Activated T-helper 17 cell treated with anti-CD3 and anti-CD28 coated beads, Interleukin-2, amount 50 U/mL, for 72 hours (primary cell): ENCODE data around the gene XXYLT1. TPM values are rescaled to one million over a fixed set of nuclear protein-coding genes. Genes with fewer than 3 reads are reported as not detected.
"Not testable (repeated sequence)": the region's sequence is repeated elsewhere in the genome, so short reads cannot be mapped to it uniquely, and the experiment has no call there.

Experiments used
- ATAC-seq: fragments of 150-1000 bp; cut with Tn5 transposase; replicated peaks from 2 replicates; pipeline ENCODE4 v1.10.0; 2021; ENCODE audit warnings: mild to moderate bottlenecking, moderate library complexity
- H3K27ac Mint-ChIP-seq: one replicate; pipeline ENCODE4 v1.8.0; 2022; ENCODE audit warnings: mixed read lengths
- H3K27me3 Mint-ChIP-seq: one replicate; pipeline ENCODE4 v1.8.0; 2022; ENCODE audit warnings: mixed read lengths
- H3K36me3 Mint-ChIP-seq: one replicate; pipeline ENCODE4 v1.8.0; 2022; ENCODE audit warnings: low read depth, mild to moderate bottlenecking, mixed read lengths
- H3K4me1 Mint-ChIP-seq: one replicate; pipeline ENCODE4 v1.8.0; 2022; ENCODE audit warnings: mixed read lengths
- H3K4me3 Mint-ChIP-seq: one replicate; pipeline ENCODE4 v1.8.0; 2022; ENCODE audit warnings: mild to moderate bottlenecking, mixed read lengths
- H3K9me3 Mint-ChIP-seq: one replicate; pipeline ENCODE4 v1.8.0; 2022; ENCODE audit warnings: mixed read lengths
- total RNA-seq, 2 donors: library from RNA; stranded (reverse); gene quantifications; one replicate each; pipeline ENCODE4 v1.2.3, GENCODE V29; 2022

The XXYLT1 gene, protein sequence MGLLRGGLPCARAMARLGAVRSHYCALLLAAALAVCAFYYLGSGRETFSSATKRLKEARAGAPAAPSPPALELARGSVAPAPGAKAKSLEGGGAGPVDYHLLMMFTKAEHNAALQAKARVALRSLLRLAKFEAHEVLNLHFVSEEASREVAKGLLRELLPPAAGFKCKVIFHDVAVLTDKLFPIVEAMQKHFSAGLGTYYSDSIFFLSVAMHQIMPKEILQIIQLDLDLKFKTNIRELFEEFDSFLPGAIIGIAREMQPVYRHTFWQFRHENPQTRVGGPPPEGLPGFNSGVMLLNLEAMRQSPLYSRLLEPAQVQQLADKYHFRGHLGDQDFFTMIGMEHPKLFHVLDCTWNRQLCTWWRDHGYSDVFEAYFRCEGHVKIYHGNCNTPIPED
- total RNA-seq: 1 to 10 TPM; 7.0 to 7.4 TPM

DNA sequence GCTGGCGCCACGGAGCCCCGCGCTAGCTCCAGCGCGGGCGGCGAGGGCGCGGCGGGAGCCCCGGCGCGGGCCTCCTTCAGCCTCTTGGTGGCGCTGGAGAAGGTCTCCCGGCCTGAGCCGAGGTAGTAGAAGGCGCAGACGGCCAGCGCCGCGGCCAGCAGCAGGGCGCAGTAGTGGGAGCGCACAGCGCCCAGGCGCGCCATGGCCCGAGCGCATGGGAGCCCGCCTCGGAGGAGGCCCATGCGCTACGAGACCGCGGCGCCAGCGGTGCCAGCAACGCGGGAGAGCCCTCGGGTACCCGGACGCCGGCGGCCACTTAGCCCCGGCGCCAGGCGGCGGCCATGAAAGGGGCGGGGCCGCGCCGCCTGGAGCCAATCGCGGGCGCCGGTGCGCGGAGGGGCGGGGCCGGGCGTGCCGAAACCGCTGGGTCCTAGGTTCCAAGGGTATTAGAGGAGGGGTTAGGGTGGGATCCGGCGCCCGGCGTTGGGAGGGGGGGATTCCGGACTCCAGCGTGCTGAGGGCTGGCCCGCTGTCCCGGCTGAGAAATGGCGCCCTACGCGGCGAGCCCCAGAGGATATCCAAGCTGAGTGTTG, at the start of gene XXYLT1:
TSS of gene XXYLT1 (minus strand) at position 343 of the 593 bp plus-strand sequence. CDS start at position 242, 101 bp downstream.
- no peaks in the 10 kb centered on the region for H3K27me3 Mint-ChIP-seq
- H3K4me1 Mint-ChIP-seq: peaks cover 18% of the 10 kb centered on the region
- ATAC-seq: peak; percentile 90
- H3K27ac Mint-ChIP-seq: peak within 1 kb of the TSS; percentile 82
- no peaks in the 10 kb centered on the region for H3K9me3 Mint-ChIP-seq
- peak within 1 kb of the TSS; percentile 84 for H3K4me3 Mint-ChIP-seq
- H3K36me3 Mint-ChIP-seq: peaks cover 13% of the 10 kb centered on the region

DNA sequence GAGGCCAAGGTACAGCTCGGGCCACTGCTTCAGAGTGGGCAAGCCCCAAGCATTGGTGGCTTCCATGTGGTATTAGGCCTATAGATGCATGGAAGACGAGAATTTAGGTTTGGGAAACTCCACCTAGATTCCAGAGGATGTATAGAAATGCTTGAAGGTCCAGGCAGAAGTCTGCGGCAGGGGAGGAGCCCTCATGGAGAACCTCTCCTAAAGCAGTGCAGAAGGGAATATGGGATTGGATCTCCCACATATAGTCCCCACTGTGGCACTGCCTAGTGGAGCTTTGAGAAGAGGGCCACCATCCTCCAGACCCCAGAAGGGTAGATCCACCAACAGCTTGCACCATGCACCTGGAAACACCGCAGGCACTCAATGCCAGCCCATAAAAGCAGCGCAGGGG, 48.1 kb upstream of the XXYLT1 start:
- Mint-ChIP-seq H3K27me3 (no peaks in the 10 kb centered on the region), H3K4me1 (peaks cover 5% of the 10 kb centered on the region), H3K4me3 (no peak overlapping the region), H3K9me3 (no peaks in the 10 kb centered on the region), H3K36me3 (peaks cover 62% of the 10 kb centered on the region), H3K27ac (no peak overlapping the region)
- no peak for ATAC-seq

DNA sequence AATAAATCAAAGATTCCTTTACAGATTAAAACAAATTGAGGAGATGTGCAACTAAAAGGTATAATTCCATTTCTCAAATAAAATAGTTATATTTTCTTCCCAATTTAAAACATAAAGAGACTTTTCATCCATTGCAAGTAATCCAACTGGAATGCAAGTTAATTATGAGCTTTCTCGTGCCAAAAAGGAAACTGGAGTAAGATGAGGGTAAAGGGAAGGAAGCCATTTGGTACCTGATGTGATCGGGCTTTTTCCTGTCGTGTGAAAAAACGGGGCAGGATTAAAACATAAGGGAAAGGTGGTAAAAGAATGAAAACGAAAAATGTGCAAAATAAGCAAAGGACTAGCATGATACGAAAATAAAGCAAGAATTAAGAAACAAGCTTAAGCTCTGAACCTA, 41.8 kb upstream of the XXYLT1 start:
- no peaks in the 10 kb centered on the region for H3K4me1 Mint-ChIP-seq

DNA sequence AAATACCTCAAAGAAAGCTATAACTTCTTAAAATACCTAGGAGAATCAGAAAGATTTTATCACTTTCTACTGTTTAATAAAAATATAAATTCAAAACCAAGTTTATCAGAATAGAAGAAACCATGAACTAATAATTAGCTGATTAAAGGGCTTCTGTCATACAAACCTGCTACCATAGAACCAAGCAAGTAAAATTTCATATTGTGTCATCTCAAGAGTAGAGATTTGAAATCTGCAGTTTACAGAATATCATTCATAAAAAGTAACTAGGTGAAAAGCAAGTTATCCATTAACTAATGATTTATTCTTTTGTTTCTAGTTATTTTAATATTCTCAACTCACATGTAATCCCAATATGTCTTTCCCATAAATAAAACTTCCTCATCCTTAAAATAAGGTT, 36.8 kb upstream of the XXYLT1 start:
- Mint-ChIP-seq H3K4me1 (no peaks in the 10 kb centered on the region), H3K27me3 (no peaks in the 10 kb centered on the region), H3K9me3 (no peaks in the 10 kb centered on the region), H3K4me3 (no peak overlapping the region), H3K27ac (no peak overlapping the region), H3K36me3 (peaks cover 41% of the 10 kb centered on the region)
- ATAC-seq: no peak

More for the DNA sequence above, 41.8 kb upstream of the XXYLT1 start:
- H3K4me3 Mint-ChIP-seq: no peak overlapping the region
- H3K27ac Mint-ChIP-seq: no peak overlapping the region
- H3K9me3 Mint-ChIP-seq: no peaks in the 10 kb centered on the region
- H3K27me3 Mint-ChIP-seq: no peaks in the 10 kb centered on the region
- ATAC-seq: no peak
- peaks cover 16% of the 10 kb centered on the region for H3K36me3 Mint-ChIP-seq

DNA sequence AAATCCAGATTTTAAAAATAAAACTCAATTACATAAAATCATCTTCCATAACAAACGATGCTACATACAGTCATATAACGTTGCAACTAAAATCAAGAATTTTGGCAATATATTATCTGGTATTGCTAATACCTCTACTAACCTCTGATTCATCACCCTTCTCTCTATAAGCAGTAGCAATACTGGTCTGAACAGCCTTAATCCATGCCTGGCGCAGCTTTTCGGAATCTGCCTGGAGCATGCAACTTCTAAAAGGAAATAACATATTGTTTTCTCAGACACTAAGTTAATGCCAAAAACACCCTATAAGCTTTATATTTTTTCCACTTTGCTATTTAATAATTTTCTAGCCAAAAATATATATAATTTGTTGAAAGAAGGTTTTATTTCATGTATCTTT, 35.4 kb upstream of the XXYLT1 start:
- Mint-ChIP-seq H3K27me3 (no peaks in the 10 kb centered on the region), H3K4me1 (no peaks in the 10 kb centered on the region), H3K4me3 (no peak overlapping the region), H3K27ac (no peak overlapping the region), H3K36me3 (peaks cover 50% of the 10 kb centered on the region), H3K9me3 (no peaks in the 10 kb centered on the region)
- ATAC-seq: no peak

DNA sequence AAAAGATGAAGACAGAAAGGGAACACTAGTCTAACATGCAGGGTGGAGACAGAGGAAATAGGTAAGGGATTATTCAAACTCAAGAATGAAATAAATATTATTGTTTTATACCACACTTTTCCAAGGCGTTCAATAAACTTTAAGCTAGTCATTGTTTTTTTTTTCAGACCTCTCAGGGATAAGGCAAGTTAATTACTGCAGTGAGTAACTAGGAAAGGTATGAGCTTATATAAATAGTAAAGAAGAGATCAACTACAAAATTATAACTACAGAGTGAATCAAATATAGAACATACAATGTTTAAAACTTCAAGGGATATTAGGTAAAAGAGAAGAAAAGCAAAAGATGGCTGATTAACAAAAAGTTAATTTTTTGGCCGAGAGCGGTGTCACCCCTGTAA, 31.5 kb upstream of the XXYLT1 start:
- H3K4me1 Mint-ChIP-seq: peaks cover 6% of the 10 kb centered on the region
- H3K36me3 Mint-ChIP-seq: peaks cover 88% of the 10 kb centered on the region
- H3K27me3 Mint-ChIP-seq: no peaks in the 10 kb centered on the region
- no peak for ATAC-seq
- no peak overlapping the region for H3K27ac Mint-ChIP-seq
- no peak overlapping the region for H3K4me3 Mint-ChIP-seq
- H3K9me3 Mint-ChIP-seq: no peaks in the 10 kb centered on the region

DNA sequence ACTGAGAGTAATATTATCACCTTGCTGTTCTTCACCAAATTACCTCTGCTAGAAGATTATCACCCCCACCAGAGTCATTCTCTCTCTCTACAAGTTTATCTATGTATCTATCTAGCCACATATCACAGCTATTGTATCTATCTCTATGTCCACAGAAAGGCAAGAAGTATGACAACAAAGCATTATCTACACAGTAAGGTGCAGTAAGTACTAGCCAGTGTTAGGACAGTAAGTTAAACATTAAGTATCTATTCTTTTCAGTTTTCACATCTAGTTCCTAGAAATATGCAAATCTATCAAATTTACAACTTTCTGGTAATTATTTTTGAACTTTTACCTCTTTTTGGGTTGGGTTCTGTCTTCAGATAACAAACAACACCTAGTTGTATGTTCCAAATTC, 26.5 kb upstream of the XXYLT1 start:
- H3K9me3 Mint-ChIP-seq: no peaks in the 10 kb centered on the region
- peak overlapping the region; percentile 56 for H3K27ac Mint-ChIP-seq
- no peaks in the 10 kb centered on the region for H3K27me3 Mint-ChIP-seq
- H3K4me3 Mint-ChIP-seq: no peak overlapping the region
- peaks cover 91% of the 10 kb centered on the region for H3K36me3 Mint-ChIP-seq
- ATAC-seq: no peak
- peaks cover 6% of the 10 kb centered on the region for H3K4me1 Mint-ChIP-seq

DNA sequence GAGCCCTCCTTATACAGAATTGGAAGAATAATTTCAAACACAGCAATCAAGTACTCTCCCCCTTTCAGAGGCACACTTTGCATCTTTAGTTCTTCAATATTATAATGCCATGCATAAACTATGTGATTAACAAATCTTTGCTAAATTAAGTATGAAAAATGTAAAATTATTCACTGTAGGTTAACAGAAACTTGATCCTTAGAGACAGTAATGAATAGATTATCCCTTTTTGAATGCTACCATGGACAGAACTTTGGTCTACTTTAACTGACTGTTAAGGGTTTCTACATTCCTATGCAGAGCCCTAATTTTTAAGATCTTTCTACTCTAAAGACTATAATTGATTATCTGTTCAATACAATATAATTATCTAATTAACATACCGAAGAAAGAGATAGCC, 25.7 kb upstream of the XXYLT1 start:
- no peak for ATAC-seq
- no peaks in the 10 kb centered on the region for H3K9me3 Mint-ChIP-seq
- no peak overlapping the region for H3K4me3 Mint-ChIP-seq
- peaks cover 93% of the 10 kb centered on the region for H3K36me3 Mint-ChIP-seq
- no peak overlapping the region for H3K27ac Mint-ChIP-seq
- H3K27me3 Mint-ChIP-seq: no peaks in the 10 kb centered on the region
- peaks cover 6% of the 10 kb centered on the region for H3K4me1 Mint-ChIP-seq

DNA sequence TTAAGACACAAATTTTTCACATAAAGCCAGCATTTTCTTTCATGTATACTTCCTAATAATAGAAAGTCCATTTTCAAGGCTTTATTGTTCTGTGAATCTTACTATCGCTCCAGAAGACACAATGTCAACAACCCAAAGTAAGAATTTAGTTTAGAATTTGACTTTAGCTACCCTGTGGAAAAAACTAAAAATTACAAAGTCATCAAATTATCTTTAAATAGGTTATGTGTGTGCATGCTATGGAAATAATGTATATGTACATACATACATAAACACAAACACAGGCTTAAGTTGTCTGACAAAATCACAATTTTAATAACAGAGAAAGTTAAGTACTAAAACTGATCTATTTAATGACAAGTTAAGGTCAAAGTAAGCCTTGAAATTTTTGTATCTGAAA, 20.2 kb upstream of the XXYLT1 start:
- H3K4me1 Mint-ChIP-seq: no peaks in the 10 kb centered on the region
- ATAC-seq: no peak
- H3K36me3 Mint-ChIP-seq: peaks cover 97% of the 10 kb centered on the region
- no peak overlapping the region for H3K4me3 Mint-ChIP-seq
- H3K27me3 Mint-ChIP-seq: no peaks in the 10 kb centered on the region
- H3K27ac Mint-ChIP-seq: no peak overlapping the region
- no peaks in the 10 kb centered on the region for H3K9me3 Mint-ChIP-seq

DNA sequence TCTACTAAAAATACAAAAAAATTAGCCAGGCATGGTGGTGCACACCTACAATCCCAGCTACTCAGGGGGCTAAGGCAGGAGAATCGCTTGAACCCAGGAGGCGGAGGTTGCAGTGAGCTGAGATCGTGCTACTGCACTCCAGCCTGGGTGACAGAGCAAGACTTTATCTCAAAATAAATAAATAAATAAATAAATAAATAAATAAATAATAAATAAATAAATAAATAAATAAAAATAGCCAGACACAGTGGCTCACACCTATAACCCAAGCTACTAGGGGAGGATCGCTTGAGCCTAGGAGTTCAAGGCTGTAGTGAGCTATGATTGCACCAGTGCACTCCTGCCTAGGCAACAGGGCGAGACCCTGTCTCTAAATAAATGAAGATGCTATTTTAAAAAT, 19.7 kb upstream of the XXYLT1 start:
- H3K4me1 Mint-ChIP-seq, H3K27me3 Mint-ChIP-seq, H3K9me3 Mint-ChIP-seq, H3K4me3 Mint-ChIP-seq, H3K27ac Mint-ChIP-seq, ATAC-seq: not testable (repeated sequence)
- H3K36me3 Mint-ChIP-seq: peaks cover 97% of the 10 kb centered on the region

DNA sequence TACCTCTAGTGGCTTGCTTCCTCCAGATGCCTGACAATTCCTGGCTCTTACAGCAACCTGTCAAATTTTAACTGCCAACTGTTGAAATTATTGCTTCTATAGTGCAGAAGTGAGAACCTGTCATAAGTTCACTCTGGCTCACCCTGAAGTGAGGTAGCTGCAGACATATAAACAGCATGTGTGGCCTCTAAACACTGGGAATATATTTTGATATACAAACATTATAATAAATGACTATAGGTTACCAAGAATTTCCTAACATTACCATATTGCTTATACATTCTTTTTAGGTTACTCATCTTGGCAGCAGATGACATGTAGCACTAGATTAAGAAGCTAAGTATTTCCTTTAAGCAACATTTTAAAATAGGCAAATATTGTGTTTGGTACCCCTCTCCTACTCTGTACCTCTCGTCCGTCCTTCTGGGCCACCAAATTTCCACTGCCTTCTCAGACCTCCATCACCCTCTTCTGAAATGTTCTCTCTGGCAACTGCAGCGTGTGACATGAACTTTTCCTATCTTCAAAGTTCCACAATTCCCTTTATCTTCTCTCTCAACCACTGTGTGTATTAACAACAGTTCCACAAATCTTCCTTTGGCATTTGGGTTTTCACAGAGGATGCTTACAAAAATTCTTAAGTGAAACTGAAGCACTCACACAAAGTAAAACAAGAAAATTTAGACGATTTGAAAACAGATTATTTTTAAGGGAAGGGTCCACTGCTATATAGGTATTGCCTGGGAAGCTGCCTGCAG, 15.3 kb upstream of the XXYLT1 start:
- Mint-ChIP-seq H3K4me1 (no peaks in the 10 kb centered on the region), H3K27me3 (no peaks in the 10 kb centered on the region), H3K27ac (no peak overlapping the region), H3K4me3 (no peak overlapping the region), H3K9me3 (no peaks in the 10 kb centered on the region), H3K36me3 (peaks cover 88% of the 10 kb centered on the region)
- no peak for ATAC-seq

DNA sequence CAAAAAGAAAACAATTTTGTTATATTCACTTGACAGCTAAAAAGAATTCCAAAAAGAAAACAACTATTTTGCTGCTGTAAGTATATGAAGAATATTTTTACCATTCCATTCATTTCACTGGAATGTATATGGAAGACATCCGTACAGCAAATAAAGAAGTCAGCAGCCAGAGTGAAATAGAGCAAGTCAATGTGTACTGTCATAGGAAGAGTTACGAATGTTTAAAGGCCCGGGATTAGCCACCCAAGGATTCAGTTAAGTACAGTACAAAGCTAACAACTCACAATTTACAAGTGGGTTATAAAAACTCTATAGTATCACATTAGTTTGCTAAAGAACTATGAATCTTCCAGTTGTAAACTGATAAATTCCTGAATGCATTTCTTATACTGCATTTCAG, 14.4 kb upstream of the XXYLT1 start:
- Mint-ChIP-seq H3K4me3 (no peak overlapping the region), H3K27ac (no peak overlapping the region), H3K9me3 (no peaks in the 10 kb centered on the region), H3K27me3 (no peaks in the 10 kb centered on the region), H3K4me1 (no peaks in the 10 kb centered on the region), H3K36me3 (peaks cover 78% of the 10 kb centered on the region)
- ATAC-seq: no peak

DNA sequence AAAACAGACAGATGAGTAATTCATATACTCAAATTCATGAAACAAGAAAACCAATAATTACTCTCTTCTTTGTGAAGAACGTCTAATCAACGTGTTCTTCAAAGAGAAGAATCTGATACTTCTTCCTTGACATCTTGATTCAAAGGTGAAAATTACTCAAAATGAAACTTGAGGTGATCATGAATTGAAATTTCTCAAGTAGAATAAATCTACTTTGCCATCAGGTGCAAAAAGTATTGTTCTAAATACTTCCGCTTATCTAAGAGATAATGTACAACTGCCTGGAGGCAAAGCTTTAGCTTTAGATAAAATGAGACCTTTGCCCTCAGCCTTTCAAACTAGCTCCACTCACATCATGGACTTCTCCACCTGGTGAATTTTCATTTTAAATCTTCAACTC, 13.9 kb upstream of the XXYLT1 start:
- H3K36me3 Mint-ChIP-seq: peaks cover 73% of the 10 kb centered on the region
- H3K4me3 Mint-ChIP-seq: no peak overlapping the region
- no peak overlapping the region for H3K27ac Mint-ChIP-seq
- no peaks in the 10 kb centered on the region for H3K27me3 Mint-ChIP-seq
- ATAC-seq: peak; percentile 31
- H3K4me1 Mint-ChIP-seq: no peaks in the 10 kb centered on the region
- H3K9me3 Mint-ChIP-seq: no peaks in the 10 kb centered on the region

DNA sequence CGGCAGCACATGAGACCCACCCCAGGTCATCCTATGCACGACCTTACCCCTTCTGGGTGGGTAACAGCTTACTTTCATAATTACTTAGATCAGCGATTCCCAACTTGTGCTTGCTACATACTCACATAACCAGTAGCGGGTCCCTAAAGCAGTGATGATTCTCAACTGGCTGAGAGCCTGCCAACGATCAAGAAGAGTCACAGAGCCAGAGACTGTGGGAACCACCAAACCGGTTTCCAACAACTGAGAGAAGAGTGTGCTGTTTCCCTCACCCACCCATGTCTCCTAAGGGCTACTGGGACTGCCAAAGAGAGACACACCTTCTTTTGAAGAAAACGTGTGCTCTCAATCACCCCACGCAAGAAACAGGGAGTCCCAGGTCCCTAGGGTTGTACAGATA, 12.0 kb upstream of the XXYLT1 start:
- Mint-ChIP-seq H3K4me1 (no peaks in the 10 kb centered on the region), H3K27ac (peak overlapping the region; percentile 75), H3K4me3 (no peak overlapping the region), H3K9me3 (no peaks in the 10 kb centered on the region), H3K36me3 (peaks cover 61% of the 10 kb centered on the region), H3K27me3 (no peaks in the 10 kb centered on the region)
- no peak for ATAC-seq
